ENCODE measurements around the gene TUBB1. TPM values are rescaled to one million over a fixed set of nuclear protein-coding genes. Genes with fewer than 3 reads are reported as not detected.

TUBB1 gene
- total and polyA plus RNA-seq, 2 of the 13 experiments (the other 11 are each of a cell fraction or from before 2014, with no cell fraction given): 0.11 to 57.6 TPM

DNA sequence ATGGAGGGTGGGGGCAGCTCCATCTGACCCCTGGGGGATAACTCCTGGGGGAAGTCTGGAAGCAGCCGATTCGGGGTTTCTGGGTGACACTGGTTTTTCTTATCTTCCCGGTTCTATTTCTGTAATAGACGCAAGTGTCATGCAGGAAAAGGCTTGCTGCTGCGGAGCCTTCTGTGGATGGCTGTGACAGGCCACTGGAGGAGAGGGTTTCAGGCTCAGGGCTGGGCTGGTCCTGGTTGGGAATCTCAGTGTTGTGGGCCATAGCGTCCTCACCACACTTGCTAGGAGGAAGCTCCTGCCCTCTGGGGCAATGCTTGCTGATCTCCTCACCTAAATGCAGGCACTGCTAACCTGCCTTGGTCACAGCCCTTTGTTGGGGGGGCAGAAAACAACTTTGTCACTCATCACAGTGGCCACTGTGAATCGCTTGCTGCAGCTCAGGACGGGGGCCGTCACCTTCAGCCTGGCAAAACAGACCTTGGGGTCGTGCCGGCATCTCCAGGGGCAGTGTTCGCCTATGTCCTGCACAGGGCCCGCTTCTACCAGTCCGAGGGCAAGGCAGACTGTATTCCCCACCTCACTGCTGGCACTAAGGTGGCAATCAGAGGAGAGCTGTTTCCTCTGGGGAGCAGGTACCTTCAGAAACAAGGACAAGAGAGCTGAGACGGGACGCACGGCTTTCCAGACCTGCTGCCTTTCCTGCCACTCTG is 4.4 kb upstream of the TUBB1 start:
- no TSS peak for BruUV-seq (replicated peaks)
- intact Hi-C loops (cut with micrococcal nuclease; ENCODE audit: unreplicated experiment) (loop anchor here (5.0 kb wide), 1 partner anchor 33 kb away; the partner anchor contains the start of gene NELFCD), in situ Hi-C loops (cut with HindIII; ENCODE audit: extremely low pct_ligation_motif_present, low pct_unique_long_range_greater_than_20kb) (no loop called here)
- no peaks in the 10 kb centered on the region for H3K9me3 ChIP-seq (ENCODE audit: low read length)
- ATAC-seq (no peak), DNase-seq (ENCODE audit: low spot score) (no peak), FAIRE-seq (no peak)
- WGBS (ENCODE audit: low lambda C conversion rate): 92% methylated on average over 16 of the region's 17 CpGs
- POLR2A ChIA-PET: interaction anchor here (1.4 to 7.7 kb wide), 4 partner anchors 10 to 19 kb away, joined by 3 to 61 read pairs (median 9); partner anchors contain the start of gene ATP5F1E
- no peak overlapping the region for H2AFZ ChIP-seq (ENCODE audit: low read length)
- CTCF ChIA-PET (ENCODE audit: low intra/inter-chr PET ratio, low total read pairs): no interaction called here
- peak overlapping the region; percentile 66 for H3K4me2 ChIP-seq (ENCODE audit: low read depth, low read length)
- no peak overlapping the region for H3K27ac ChIP-seq (ENCODE audit: extremely low read length, insufficient read depth, low read length)
- H3K4me1 ChIP-seq (ENCODE audit: insufficient read depth, low read length): peaks cover 96% of the 10 kb centered on the region
- no peaks in the 10 kb centered on the region for H3K27me3 ChIP-seq (ENCODE audit: control insufficient read depth in 1 of 2, insufficient read depth in 2 of 2, low read length in 2 of 2)
- H4K20me1 ChIP-seq (ENCODE audit: insufficient read depth, low read length): no peaks in the 10 kb centered on the region
- peaks cover 15% of the 10 kb centered on the region for H3K79me2 ChIP-seq (ENCODE audit: insufficient read depth, low read length)
- H3K9ac ChIP-seq (ENCODE audit: insufficient read depth, low read depth, low read length): peak overlapping the region; percentile 13; the same call in 1 of the 2 replicates
- no peaks in the 10 kb centered on the region; a peak in 1 of 5 replicates for H3K36me3 ChIP-seq (replicated peaks in 1 of 2; ENCODE audit: control insufficient read depth in 1 of 2, insufficient read depth in 2 of 2, low read length in 2 of 2)
- peak overlapping the region in 2 of 3 experiments; percentile 0 to 51; a peak in 2 of 6 replicates for H3K4me3 ChIP-seq (replicated peaks in 1 of 3; ENCODE audit: insufficient read depth in 1 of 3, low read depth in 2 of 3, low read length in 3 of 3)
- TF ChIP-seq, protein P1, sequence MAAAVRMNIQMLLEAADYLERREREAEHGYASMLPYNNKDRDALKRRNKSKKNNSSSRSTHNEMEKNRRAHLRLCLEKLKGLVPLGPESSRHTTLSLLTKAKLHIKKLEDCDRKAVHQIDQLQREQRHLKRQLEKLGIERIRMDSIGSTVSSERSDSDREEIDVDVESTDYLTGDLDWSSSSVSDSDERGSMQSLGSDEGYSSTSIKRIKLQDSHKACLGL (CRISPR knock-in tag; IDR thresholded peaks at IDR 0.05): no peak
- TF ChIP-seq MEIS1 (CRISPR knock-in tag; IDR thresholded peaks at IDR 0.05; ENCODE audit: borderline replicate concordance): 0 out of 2 replicates have a peak, but pooled peaks have one; percentile 64
- TF ChIP-seq, protein P2, sequence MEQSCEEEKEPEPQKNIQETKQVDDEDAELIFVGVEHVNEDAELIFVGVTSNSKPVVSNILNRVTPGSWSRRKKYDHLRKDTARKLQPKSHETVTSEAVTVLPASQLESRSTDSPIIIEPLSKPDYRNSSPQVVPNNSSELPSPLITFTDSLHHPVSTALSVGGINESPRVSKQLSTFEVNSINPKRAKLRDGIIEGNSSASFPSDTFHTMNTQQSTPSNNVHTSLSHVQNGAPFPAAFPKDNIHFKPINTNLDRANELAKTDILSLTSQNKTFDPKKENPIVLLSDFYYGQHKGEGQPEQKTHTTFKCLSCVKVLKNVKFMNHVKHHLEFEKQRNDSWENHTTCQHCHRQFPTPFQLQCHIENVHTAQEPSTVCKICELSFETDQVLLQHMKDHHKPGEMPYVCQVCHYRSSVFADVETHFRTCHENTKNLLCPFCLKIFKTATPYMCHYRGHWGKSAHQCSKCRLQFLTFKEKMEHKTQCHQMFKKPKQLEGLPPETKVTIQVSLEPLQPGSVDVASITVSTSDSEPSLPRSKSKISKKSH (CRISPR knock-in tag; IDR thresholded peaks at IDR 0.05; ENCODE audit: borderline replicate concordance): 0 out of 2 replicates have a peak, but pooled peaks have one; percentile 22
- TF ChIP-seq ZNF143 (CRISPR knock-in tag; IDR thresholded peaks at IDR 0.05): no peak
- TF ChIP-seq XBP1 (CRISPR knock-in tag; IDR thresholded peaks at IDR 0.05): no peak
- no peak for TF ChIP-seq TEAD3 (CRISPR knock-in tag; optimal IDR thresholded peaks at IDR 0.05; ENCODE audit: borderline replicate concordance)
- peak; percentile 5 for TF ChIP-seq ZNF883 (CRISPR knock-in tag; IDR thresholded peaks at IDR 0.05; ENCODE audit: not compliant biosample characterization)
- TF ChIP-seq LCORL (IDR thresholded peaks at IDR 0.05): no peak
- TF ChIP-seq LCORL (CRISPR knock-in tag; IDR thresholded peaks at IDR 0.05): 0 out of 2 replicates have a peak, but pooled peaks have one; percentile 23
- TF ChIP-seq POLR2AphosphoS5 (IDR thresholded peaks at IDR 0.05; ENCODE audit: low read depth, low read length): peak; percentile 19; the same call in 1 of the 2 replicates
- TF ChIP-seq SRSF4 (IDR thresholded peaks at IDR 0.05; ENCODE audit: low read depth, low read length, poor library complexity, severe bottlenecking): no peak
- no peak for TF ChIP-seq ATRX (CRISPR knock-in tag; IDR thresholded peaks at IDR 0.05; ENCODE audit: borderline replicate concordance)
- TF ChIP-seq ZFX (CRISPR knock-in tag; IDR thresholded peaks at IDR 0.05; ENCODE audit: low read depth): peak; percentile 56; the same call in 1 of the 2 replicates
- 0 out of 2 replicates have a peak, but pooled peaks have one; percentile 26 for TF ChIP-seq ZBTB42 (CRISPR knock-in tag; IDR thresholded peaks at IDR 0.05)
- TF ChIP-seq ZNF724P (CRISPR knock-in tag; IDR thresholded peaks at IDR 0.05; ENCODE audit: borderline replicate concordance): peak; percentile 19; the same call in 1 of the 2 replicates
- TF ChIP-seq ZNF138 (CRISPR knock-in tag; IDR thresholded peaks at IDR 0.05; ENCODE audit: low read depth): no peak
- TF ChIP-seq ZSCAN25 (CRISPR knock-in tag; IDR thresholded peaks at IDR 0.05): 0 out of 2 replicates have a peak, but pooled peaks have one; percentile 5
- TF ChIP-seq, protein P3, sequence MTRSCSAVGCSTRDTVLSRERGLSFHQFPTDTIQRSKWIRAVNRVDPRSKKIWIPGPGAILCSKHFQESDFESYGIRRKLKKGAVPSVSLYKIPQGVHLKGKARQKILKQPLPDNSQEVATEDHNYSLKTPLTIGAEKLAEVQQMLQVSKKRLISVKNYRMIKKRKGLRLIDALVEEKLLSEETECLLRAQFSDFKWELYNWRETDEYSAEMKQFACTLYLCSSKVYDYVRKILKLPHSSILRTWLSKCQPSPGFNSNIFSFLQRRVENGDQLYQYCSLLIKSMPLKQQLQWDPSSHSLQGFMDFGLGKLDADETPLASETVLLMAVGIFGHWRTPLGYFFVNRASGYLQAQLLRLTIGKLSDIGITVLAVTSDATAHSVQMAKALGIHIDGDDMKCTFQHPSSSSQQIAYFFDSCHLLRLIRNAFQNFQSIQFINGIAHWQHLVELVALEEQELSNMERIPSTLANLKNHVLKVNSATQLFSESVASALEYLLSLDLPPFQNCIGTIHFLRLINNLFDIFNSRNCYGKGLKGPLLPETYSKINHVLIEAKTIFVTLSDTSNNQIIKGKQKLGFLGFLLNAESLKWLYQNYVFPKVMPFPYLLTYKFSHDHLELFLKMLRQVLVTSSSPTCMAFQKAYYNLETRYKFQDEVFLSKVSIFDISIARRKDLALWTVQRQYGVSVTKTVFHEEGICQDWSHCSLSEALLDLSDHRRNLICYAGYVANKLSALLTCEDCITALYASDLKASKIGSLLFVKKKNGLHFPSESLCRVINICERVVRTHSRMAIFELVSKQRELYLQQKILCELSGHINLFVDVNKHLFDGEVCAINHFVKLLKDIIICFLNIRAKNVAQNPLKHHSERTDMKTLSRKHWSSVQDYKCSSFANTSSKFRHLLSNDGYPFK (CRISPR knock-in tag; IDR thresholded peaks at IDR 0.05; ENCODE audit: borderline replicate concordance): 0 out of 2 replicates have a peak, but pooled peaks have one; percentile 11
- 0 out of 2 replicates have a peak, but pooled peaks have one; percentile 33 for TF ChIP-seq ZNF713 (CRISPR knock-in tag; IDR thresholded peaks at IDR 0.05)
